ENCODE measurements around the gene KLK6. TPM values are rescaled to one million over a fixed set of nuclear protein-coding genes. Genes with fewer than 3 reads are reported as not detected.

The KLK6 gene
- total and polyA plus RNA-seq, 8 donors: 4.5 TPM; not detected in 7

GRCh38 chr19:50962245-50962644, 7.1 kb downstream of the KLK6 start:
- H3K36me3 ChIP-seq: no peaks in the 10 kb centered on the region
- intact Hi-C loops (cut with DNase I; ENCODE audit: low total_unique reads): no loop called here
- H3K4me3 ChIP-seq: no peak overlapping the region
- no peak for DNase-seq
- TF ChIP-seq CTCF (IDR thresholded peaks at IDR 0.05) (no peak), EP300 (IDR thresholded peaks at IDR 0.05) (no peak)
- H3K4me1 ChIP-seq: no peaks in the 10 kb centered on the region
- 78 to 95% (median 90%) methylated on average over 1 of the region's 1 CpG for WGBS, 5 donors
- H3K27me3 ChIP-seq: peaks cover 0 to 77% (median 8%) of the 10 kb centered on the region in 3 donors
- no peak overlapping the region for H3K27ac ChIP-seq
- H3K9me3 ChIP-seq: no peaks in the 10 kb centered on the region

- H3K4me3 ChIP-seq: no peak overlapping the region
- TF ChIP-seq CTCF (IDR thresholded peaks at IDR 0.05) (no peak), EP300 (IDR thresholded peaks at IDR 0.05) (no peak), POLR2A (IDR thresholded peaks at IDR 0.05) (no peak), POLR2AphosphoS5 (IDR thresholded peaks at IDR 0.05) (no peak)
- peaks cover 0 to 62% (median 8%) of the 10 kb centered on the region in 3 donors for H3K27me3 ChIP-seq
- no peaks in the 10 kb centered on the region for H3K36me3 ChIP-seq
- H3K9me3 ChIP-seq: no peaks in the 10 kb centered on the region
- H3K4me1 ChIP-seq: no peaks in the 10 kb centered on the region
- no peak overlapping the region for H3K27ac ChIP-seq
- intact Hi-C loops (cut with DNase I; ENCODE audit: low total_unique reads): no loop called here
- 55 to 64% (median 59%) methylated on average over 6 to 9 of the region's 9 CpGs for WGBS, 5 donors
- no peak for DNase-seq
Observed at GRCh38 chr19:50959731-50960500, 9.5 kb downstream of the KLK6 start.

GRCh38 chr19:50957587-50957986, 11.8 kb downstream of the KLK6 start:
- TF ChIP-seq POLR2A (IDR thresholded peaks at IDR 0.05) (no peak), CTCF (IDR thresholded peaks at IDR 0.05) (no peak)
- intact Hi-C loops (cut with DNase I; ENCODE audit: low total_unique reads): no loop called here
- 67 to 79% (median 75%) methylated on average over 8 of the region's 8 CpGs for WGBS, 5 donors
- no peaks in the 10 kb centered on the region for H3K9me3 ChIP-seq
- H3K36me3 ChIP-seq: no peaks in the 10 kb centered on the region
- no peak overlapping the region for H3K4me3 ChIP-seq
- H3K27ac ChIP-seq: no peak overlapping the region
- peaks cover 0 to 55% (median 10%) of the 10 kb centered on the region in 3 donors for H3K27me3 ChIP-seq
- DNase-seq: no peak
- no peaks in the 10 kb centered on the region for H3K4me1 ChIP-seq

GRCh38 chr19:50952910-50953309, 16.5 kb downstream of the KLK6 start, which contains the start of gene KLK5:
TSS of gene KLK5 (minus strand) at chr19:50953038. CDS start at chr19:50952657, 381 bp downstream.
- TF ChIP-seq EP300 (IDR thresholded peaks at IDR 0.05) (no peak), POLR2A (IDR thresholded peaks at IDR 0.05) (no peak), CTCF (IDR thresholded peaks at IDR 0.05) (no peak), POLR2AphosphoS5 (IDR thresholded peaks at IDR 0.05) (no peak)
- Histone ChIP-seq H3K27me3 (peaks cover 0 to 60% (median 11%) of the 10 kb centered on the region in 3 donors), H3K36me3 (no peaks in the 10 kb centered on the region), H3K4me1 (no peaks in the 10 kb centered on the region), H3K4me3 (no peak within 1 kb of the TSS), H3K27ac (no peak within 1 kb of the TSS), H3K9me3 (no peaks in the 10 kb centered on the region)
- DNase-seq: peak in 1 of 2 donors; percentile 9
- WGBS, 5 donors: 13 to 19% (median 15%) methylated on average over 6 to 7 of the region's 7 CpGs
- intact Hi-C loops (cut with DNase I; ENCODE audit: low total_unique reads): no loop called here
